GM18507 (cell line): Measurements from ENCODE around the gene DVL1.
A peak's percentile ranks its signal among the peaks of the same experiment; 100 is the strongest.

Experiments
- DNase-seq: peaks from one replicate; pipeline ENCODE4 v3.0.0; 2011; ENCODE audit warnings: low read depth; ENCODE audit not compliant: insufficient read length; ENCODE audit errors: extremely low spot score
- FAIRE-seq: peaks from 2 replicates; lab custom pipeline; 2011; peaks lifted over from hg19 to GRCh38; lab: Jason Lieb, UNC

The DVL1 gene

DNA sequence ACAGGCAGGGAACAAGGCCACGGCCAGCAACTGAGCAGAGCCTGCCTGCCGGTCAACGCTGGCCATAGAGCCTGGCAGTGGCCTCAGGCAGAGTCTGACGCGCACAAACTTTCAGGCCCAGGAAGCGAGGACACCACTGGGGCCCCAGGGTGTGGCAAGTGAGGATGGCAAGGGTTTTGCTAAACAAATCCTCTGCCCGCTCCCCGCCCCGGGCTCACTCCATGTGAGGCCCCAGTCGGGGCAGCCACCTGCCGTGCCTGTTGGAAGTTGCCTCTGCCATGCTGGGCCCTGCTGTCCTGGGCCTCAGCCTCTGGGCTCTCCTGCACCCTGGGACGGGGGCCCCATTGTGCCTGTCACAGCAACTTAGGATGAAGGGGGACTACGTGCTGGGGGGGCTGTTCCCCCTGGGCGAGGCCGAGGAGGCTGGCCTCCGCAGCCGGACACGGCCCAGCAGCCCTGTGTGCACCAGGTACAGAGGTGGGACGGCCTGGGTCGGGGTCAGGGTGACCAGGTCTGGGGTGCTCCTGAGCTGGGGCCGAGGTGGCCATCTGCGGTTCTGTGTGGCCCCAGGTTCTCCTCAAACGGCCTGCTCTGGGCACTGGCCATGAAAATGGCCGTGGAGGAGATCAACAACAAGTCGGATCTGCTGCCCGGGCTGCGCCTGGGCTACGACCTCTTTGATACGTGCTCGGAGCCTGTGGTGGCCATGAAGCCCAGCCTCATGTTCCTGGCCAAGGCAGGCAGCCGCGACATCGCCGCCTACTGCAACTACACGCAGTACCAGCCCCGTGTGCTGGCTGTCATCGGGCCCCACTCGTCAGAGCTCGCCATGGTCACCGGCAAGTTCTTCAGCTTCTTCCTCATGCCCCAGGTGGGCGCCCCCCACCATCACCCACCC is 17.9 kb downstream of the DVL1 start, which contains the start of gene TAS1R3:
TSS of gene TAS1R3 (plus strand) at position 213 of the 898 bp plus-strand sequence. CDS start at position 279, 66 bp downstream.
- FAIRE-seq (no peak), DNase-seq (no peak)

GRCh38 chr1:1330366-1331067 is 18.7 kb downstream of the DVL1 start:
- DNase-seq: no peak
- no peak for FAIRE-seq

DNA sequence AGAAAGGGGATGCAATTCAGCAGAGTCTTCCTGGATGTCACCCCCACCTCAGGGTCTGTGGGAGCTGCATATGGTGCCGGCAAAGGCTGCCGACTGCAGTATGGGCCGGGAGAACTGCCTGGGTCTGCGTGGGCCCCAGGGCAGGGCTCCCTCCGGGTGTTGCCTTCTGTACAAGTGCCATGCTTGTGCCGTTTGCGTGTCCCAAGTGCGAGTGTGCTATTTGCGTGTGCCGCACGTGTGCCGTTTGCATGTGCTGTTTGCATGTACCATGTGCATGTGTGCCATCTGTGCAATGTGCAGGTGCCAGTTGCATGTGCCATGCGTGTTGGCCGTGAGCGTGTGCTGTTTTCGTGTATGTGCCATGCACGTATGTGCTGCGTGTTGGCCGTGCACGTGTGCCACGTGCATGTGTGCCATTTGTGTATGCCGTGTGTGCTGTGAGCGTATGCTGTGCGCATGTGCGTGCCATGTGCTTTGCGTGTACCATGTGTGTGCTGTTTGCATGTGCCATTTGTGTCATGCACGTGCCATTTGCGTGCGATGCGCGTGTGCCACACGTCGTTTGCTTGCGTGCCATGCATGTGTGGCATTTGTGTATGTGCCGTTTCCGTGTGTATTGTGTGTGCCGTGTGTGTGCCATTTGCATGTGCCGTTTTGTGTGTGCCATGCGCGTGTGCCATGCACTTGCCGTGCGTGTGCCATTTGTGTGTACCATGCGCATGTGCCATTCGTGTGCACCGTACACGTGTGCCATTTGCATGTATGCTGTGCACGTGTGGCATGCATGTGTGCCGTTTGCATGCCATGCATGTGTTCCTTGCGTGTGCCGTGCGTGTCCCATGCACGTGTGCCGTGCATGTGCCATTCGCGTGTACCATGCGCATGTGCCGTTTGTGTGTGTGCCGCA is 19.7 kb downstream of the DVL1 start:
- DNase-seq: no peak
- FAIRE-seq: no peak

DNA sequence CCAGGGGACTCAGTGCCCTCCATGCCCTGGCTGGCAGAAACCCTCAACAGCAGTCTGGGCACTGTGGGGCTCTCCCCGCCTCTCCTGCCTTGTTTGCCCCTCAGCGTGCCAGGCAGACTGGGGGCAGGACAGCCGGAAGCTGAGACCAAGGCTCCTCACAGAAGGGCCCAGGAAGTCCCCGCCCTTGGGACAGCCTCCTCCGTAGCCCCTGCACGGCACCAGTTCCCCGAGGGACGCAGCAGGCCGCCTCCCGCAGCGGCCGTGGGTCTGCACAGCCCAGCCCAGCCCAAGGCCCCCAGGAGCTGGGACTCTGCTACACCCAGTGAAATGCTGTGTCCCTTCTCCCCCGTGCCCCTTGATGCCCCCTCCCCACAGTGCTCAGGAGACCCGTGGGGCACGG is 21.0 kb downstream of the DVL1 start:
- no peak for FAIRE-seq
- DNase-seq: no peak

DNA sequence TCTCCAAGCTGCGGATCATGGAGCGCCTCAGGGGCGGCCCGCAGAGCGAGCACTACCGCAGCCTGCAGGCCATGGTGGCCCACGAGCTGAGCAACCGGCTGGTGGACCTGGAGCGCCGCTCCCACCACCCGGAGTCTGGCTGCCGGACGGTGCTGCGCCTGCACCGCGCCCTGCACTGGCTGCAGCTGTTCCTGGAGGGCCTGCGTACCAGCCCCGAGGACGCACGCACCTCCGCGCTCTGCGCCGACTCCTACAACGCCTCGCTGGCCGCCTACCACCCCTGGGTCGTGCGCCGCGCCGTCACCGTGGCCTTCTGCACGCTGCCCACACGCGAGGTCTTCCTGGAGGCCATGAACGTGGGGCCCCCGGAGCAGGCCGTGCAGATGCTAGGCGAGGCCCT is 21.9 kb downstream of the DVL1 start:
- no peak for DNase-seq
- FAIRE-seq: no peak

DNA sequence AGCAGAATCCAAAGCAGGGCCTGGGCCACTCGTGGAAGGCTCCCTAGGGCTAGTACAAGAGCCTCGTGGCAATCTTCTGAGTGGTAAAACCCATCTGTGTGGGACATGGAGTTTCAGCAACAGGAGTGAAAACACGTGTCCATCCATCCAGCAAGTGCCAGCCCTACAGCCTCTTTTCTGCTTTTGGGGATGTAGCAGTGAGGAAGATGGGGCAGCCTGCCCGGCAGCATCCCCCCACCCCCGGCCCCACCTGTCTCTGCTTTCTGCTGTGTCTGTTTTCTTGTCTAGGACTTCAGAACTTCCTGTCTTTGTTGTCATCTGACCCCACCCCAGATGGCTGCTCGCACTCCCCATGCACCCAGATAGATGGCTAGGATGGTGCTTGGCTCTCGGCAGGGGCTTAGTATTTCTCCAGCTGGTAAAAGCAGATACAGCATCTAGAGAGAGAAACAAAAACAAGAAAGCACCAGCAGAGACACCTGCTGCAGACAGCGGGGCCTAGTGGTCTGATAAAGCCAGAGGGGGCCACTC is 23.1 kb downstream of the DVL1 start:
- FAIRE-seq (no peak), DNase-seq (no peak)

DNA sequence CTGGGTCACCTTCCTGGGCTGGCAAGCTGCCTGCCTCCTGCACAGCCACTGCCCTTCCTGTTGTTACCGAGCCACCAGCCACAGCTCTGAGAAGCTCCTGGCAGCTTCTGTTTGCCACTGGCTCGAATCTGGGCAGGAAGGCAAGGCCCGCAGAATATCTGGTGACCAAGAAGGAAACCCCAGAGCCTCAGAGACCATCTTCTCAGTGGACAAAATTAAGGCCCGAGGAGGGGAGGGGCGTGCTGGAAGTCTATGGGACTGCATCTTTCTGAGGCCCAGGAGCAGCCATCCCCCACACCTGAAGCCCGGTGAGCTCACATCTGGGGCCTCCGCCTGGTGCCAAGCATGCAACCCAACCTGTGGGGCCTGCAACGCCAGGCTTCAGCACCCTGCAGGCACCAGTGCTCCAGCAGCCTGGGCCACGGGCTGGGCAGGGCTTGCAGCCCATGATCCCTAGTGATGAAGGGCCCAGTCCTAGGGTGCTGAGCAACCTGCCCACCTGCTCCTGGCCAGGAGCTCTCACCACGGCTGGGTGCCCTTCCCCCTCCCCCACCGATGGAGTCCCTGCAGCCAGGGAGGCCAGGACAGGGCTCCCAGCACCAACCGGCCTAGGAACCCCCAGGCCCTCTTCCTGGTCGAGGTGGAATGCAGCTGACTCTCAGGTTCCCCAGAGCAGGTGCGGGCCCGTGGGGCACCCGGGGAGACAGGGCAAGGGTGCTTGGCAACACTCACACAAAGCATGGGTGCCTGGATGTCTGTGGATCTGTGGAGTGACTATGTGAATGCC is 23.7 kb downstream of the DVL1 start:
- FAIRE-seq: no peak
- DNase-seq: no peak

DNA sequence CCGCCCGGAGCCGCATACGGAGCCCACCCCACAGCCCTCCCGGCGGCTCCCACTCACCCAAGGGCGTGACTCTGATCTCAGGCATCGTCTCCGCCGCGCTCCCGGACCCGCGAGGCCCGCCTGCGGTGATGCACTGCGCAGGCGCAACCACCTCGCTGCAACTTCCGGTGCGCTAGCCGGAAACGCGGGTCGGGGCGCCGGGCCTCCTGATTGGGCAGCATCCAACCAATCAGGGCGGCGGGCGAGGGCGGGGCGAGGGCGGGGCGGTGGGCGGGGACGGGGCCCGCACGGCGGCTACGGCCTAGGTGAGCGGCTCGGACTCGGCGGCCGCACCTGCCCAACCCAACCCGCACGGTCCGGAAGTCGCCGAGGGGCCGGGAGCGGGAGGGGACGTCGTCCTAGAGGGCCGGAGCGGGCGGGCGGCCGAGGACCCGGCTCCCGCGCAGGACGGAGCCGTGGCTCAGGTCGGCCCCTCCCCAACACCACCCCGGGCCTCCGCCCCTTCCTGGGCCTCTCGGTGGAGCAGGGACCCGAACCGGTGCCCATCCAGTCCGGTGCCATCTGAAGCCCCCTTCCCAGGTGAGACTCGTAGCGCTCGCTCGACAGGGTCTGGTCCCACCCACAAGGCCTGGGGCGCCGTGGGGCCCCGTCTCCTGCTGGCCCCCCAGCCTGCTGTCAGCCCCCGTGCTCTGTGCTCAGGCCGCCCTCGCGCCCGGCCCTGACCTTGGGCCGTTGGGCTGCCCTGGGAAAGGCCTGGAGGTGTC is 24.5 kb downstream of the DVL1 start, which contains the start of the genes CPTP and INTS11:
TSS of gene CPTP (plus strand) at position 279 of the 764 bp plus-strand sequence. CDS start 2,109 bp downstream, outside the sequence.
TSS of gene INTS11 (minus strand) at position 137 of the 764 bp plus-strand sequence. CDS start at position 85, 52 bp downstream.
- peak; percentile 95 for DNase-seq
- FAIRE-seq: peak; percentile 92

DNA sequence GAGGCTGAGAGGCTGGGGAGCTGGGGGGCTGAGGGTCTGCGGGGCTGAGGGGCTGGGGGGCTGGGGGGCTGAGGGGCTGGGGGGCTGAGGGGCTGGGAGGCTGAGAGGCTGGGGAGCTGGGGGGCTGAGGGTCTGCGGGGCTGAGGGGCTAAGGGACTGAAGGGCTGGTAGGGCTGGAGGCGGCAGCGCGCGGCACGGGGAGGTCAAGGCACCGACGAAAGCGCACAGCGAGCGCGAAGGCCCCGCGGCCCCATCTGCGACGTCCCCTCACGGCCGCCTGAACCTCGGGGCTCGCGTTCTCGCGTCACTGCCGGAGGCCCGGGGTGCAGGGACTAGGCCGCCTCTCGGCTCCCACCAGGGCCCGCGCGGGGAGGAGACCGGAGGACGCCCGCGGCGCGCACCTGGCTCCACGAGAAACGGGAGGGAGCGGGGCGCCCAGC is 25.1 kb downstream of the DVL1 start:
- no peak for FAIRE-seq
- no peak for DNase-seq

GRCh38 chr1:1322952-1323351 is 26.3 kb downstream of the DVL1 start:
- DNase-seq (no peak), FAIRE-seq (no peak)

DNA sequence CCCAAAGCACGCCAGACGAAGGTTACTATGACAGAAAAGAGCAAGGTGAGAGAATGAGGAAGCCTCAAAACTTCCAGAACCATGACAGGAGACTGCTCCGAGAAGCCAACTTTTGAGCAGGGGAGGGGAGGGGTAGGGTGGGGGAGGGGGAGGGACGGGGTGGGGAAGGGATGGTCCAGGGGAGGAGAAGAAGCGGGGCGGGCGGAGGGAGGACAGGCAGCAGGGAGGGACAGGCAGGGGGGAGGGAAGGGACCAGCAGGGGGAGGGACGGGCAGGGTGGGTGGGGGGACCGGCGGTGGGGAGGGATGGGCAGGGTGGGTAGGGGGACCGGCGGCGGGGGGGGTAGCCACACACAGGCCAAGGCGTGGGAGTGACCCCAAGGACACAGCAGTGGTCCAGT is 26.8 kb downstream of the DVL1 start:
- DNase-seq (no peak), FAIRE-seq (no peak)

DNA sequence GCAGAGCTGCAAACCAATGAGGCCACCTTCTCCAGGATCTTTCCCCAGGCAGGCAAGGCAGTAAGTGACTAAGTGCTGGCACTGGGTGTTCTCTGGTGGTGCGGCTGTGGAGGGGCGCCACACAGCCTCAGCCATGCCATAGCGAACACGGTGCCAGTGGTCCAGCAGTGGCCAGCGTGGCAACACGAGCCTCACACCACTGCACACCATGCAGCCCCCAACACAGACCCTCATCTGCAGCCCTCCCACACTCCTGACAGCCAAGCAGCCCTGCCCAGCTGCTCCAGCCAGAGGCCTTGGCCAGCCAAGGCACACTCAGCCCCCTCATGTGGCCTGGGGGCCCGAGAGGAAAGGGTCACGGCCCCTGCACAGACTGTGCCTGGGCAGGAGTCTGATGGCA is 27.7 kb downstream of the DVL1 start:
- DNase-seq (no peak), FAIRE-seq (no peak)

- FAIRE-seq (no peak), DNase-seq (no peak)
These were observed 28.4 kb downstream of the DVL1 start for GRCh38 chr1:1320666-1321448.

GRCh38 chr1:1319646-1319941 is 29.6 kb downstream of the DVL1 start:
- FAIRE-seq (no peak), DNase-seq (no peak)

GRCh38 chr1:1318777-1319645 is 30.2 kb downstream of the DVL1 start:
- FAIRE-seq: no peak
- DNase-seq: no peak

DNA sequence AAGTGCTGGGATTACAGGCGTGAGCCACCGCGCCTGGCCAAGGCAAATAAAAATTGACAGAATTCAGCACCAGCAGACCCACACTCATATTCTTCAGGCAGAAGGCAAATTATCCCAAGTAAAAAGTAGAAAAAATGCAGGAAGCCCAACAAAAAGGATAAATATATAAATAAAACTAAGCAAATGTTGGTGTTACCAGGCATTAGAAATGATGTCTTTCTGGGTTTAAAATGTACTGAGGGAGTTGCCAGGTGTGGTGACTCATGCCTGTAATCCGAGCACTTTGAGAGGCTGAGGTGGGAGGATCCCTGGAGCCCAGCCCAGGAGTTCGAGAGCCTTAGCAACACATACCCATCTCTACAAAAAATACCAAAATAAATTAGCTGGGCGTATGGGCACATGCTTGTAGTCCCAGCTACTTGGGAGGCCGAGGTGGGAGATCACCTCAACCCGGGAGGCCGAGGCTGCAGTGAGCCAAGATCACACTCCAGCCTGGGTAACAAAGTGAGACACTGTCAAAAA is 31.0 kb downstream of the DVL1 start:
- FAIRE-seq (no peak), DNase-seq (no peak)
